Mucosa of rectum (tissue), 2 donors: ENCODE measurements around the gene ISG20L2.

Experiments used
- H3K27ac ChIP-seq, 2 donors: one replicate each; pipeline ENCODE4 v1.7.0; 2013; ENCODE audit warnings: inconsistent platforms in 2 of 2, low read depth in 2 of 2, low read length in 2 of 2
- H3K27me3 ChIP-seq, 2 donors: one replicate each; pipeline ENCODE4 v1.7.0; 2013; ENCODE audit warnings: low read length in 2 of 2; ENCODE audit not compliant: control insufficient read depth in 2 of 2, insufficient read depth in 2 of 2
- H3K36me3 ChIP-seq, 2 donors: one replicate each; pipeline ENCODE4 v1.7.0; 2013; ENCODE audit warnings: low read length in 2 of 2; ENCODE audit not compliant: control insufficient read depth in 2 of 2, insufficient read depth in 2 of 2
- H3K4me1 ChIP-seq, 2 donors: one replicate each; pipeline ENCODE4 v1.7.0; 2013; ENCODE audit warnings: low read length in 2 of 2, mild to moderate bottlenecking in 1 of 2; ENCODE audit not compliant: control insufficient read depth in 2 of 2, insufficient read depth in 2 of 2
- H3K4me3 ChIP-seq, 2 donors: one replicate each; pipeline ENCODE4 v1.7.0; 2013; ENCODE audit warnings: low read length in 2 of 2
- H3K9ac ChIP-seq, 2 donors: one replicate each; pipeline ENCODE4 v1.7.0; 2013; ENCODE audit warnings: low read length in 2 of 2, low read depth in 1 of 2, mild to moderate bottlenecking in 1 of 2
- H3K9me3 ChIP-seq, 2 donors: one replicate each; pipeline ENCODE4 v1.7.0; 2013; ENCODE audit warnings: low read length in 2 of 2; ENCODE audit not compliant: control insufficient read depth in 2 of 2
- donor health status: healthy.
- donor health status: Normal muscosa, but diverticular disease.

Gene ISG20L2

GRCh38 chr1:156676820-156677615 is 51.5 kb downstream of the ISG20L2 start, which contains the start of gene NES:
TSS of gene NES (minus strand) at chr1:156677407. CDS start at chr1:156677264, 143 bp downstream.
- peak within 1 kb of the TSS; percentile 38 to 56 for H3K27ac ChIP-seq
- peak within 1 kb of the TSS in 1 of 2 donors; percentile 43 for H3K9ac ChIP-seq
- peaks cover 7 to 10% of the 10 kb centered on the region in 2 donors for H3K4me1 ChIP-seq
- H3K27me3 ChIP-seq, result peaks cover 33 to 44% of the 10 kb centered on the region in 2 donors
- peak within 1 kb of the TSS; percentile 50 to 58 for H3K4me3 ChIP-seq
- H3K36me3 ChIP-seq, result no peaks in the 10 kb centered on the region
- no peaks in the 10 kb centered on the region for H3K9me3 ChIP-seq

- Histone ChIP-seq H3K27me3 (peaks cover 27 to 44% of the 10 kb centered on the region in 2 donors), H3K4me1 (peaks cover 7 to 10% of the 10 kb centered on the region in 2 donors), H3K27ac (peak overlapping the region; percentile 34 to 56), H3K4me3 (peak overlapping the region; percentile 14 to 23), H3K9ac (peak overlapping the region in 1 of 2 donors; percentile 43), H3K9me3 (no peaks in the 10 kb centered on the region), H3K36me3 (no peaks in the 10 kb centered on the region)
Measured at GRCh38 chr1:156676114-156676819, 52.3 kb downstream of the ISG20L2 start.

GRCh38 chr1:156675210-156676113 is 53.1 kb downstream of the ISG20L2 start:
- Histone ChIP-seq H3K9ac (peak overlapping the region in 1 of 2 donors; percentile 43), H3K9me3 (no peaks in the 10 kb centered on the region), H3K27me3 (peaks cover 23 to 44% of the 10 kb centered on the region in 2 donors), H3K4me1 (peaks cover 7 to 10% of the 10 kb centered on the region in 2 donors), H3K27ac (peak overlapping the region; percentile 3 to 23), H3K36me3 (no peaks in the 10 kb centered on the region), H3K4me3 (peak overlapping the region; percentile 14 to 23)

- no peak overlapping the region for H3K9ac ChIP-seq
- no peak overlapping the region for H3K4me3 ChIP-seq
- peaks cover 7 to 10% of the 10 kb centered on the region in 2 donors for H3K4me1 ChIP-seq
- no peaks in the 10 kb centered on the region for H3K36me3 ChIP-seq
- H3K27me3 ChIP-seq, result peaks cover 15 to 30% of the 10 kb centered on the region in 2 donors
- no peaks in the 10 kb centered on the region for H3K9me3 ChIP-seq
- peak overlapping the region in 1 of 2 donors; percentile 9 for H3K27ac ChIP-seq
Measured at GRCh38 chr1:156673387-156674121, 55.0 kb downstream of the ISG20L2 start.
